Left lobe of liver (tissue), 2 donors: ENCODE data around the gene KRTAP10-5. TPM values are rescaled to one million over a fixed set of nuclear protein-coding genes. Genes with fewer than 3 reads are reported as not detected.
"Not testable (repeated sequence)": the region's sequence is repeated elsewhere in the genome, so short reads cannot be mapped to it uniquely, and the experiment has no call there.

Source experiments
- ATAC-seq: fragments of 200-7000 bp; cut with Tn5 transposase; one replicate; pipeline ENCODE4 v1.9.1; 2020; ENCODE audit warnings: mild to moderate bottlenecking, moderate library complexity
- DNase-seq: peaks from one replicate; pipeline ENCODE4 v3.0.0-alpha.2; 2020; ENCODE audit warnings: low spot score
- total RNA-seq: library from RNA; stranded (reverse); gene quantifications from one replicate; pipeline ENCODE4 v1.2.1, GENCODE V29; 2021
- donor health status: DM: no; HTN: no; CAD: no; lungs with moderate emphysema.
- donor health status: DM: no; HTN: yes; CAD: no.

Gene KRTAP10-5
- total RNA-seq, 1 donor from 2014 or later, result not detected

GRCh38 chr21:44552136-44552535 is 28.3 kb downstream of the KRTAP10-5 start:
- ATAC-seq (no peak), DNase-seq (peak; percentile 31)

GRCh38 chr21:44551340-44551961 is 29.0 kb downstream of the KRTAP10-5 start, which contains the start of gene KRTAP10-2:
KRTAP10-2 (minus strand) TSS chr21:44551505; CDS start chr21:44551458, 47 bp downstream.
- no peak for ATAC-seq
- peak; percentile 33 for DNase-seq

- DNase-seq, result peak; percentile 33
Observed at GRCh38 chr21:44550807-44551206, 29.6 kb downstream of the KRTAP10-5 start.

DNA sequence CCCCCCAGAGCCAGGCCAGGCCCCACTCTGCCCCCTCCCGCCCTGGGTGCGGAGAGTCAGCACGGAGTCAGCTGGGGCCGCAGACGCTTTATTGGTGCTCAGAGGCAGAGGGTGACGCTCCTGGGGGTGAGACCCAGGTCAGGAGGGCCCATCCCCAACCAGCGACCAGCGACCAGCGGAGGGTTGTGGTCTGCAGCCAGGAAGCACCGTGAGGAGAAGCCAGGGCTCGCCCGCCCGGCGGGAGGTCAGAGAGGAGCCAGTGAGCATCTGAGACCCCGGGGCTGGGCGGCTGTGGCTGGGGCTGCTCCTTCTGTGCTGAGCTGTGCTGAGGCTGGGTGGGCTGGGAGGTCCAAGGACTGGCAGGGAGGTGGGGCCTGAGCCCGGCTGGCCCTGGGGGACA is 30.1 kb downstream of the KRTAP10-5 start:
- not testable (repeated sequence) for ATAC-seq
- peak; percentile 44 for DNase-seq

More at GRCh38 chr21:44550807-44551206, 29.6 kb downstream of the KRTAP10-5 start:
- no peak for ATAC-seq

GRCh38 chr21:44549525-44550211 is 30.7 kb downstream of the KRTAP10-5 start:
- no peak for ATAC-seq

GRCh38 chr21:44548922-44549321 is 31.5 kb downstream of the KRTAP10-5 start:
- no peak for DNase-seq

More at GRCh38 chr21:44549525-44550211, 30.7 kb downstream of the KRTAP10-5 start:
- peak; percentile 31 for DNase-seq

DNA sequence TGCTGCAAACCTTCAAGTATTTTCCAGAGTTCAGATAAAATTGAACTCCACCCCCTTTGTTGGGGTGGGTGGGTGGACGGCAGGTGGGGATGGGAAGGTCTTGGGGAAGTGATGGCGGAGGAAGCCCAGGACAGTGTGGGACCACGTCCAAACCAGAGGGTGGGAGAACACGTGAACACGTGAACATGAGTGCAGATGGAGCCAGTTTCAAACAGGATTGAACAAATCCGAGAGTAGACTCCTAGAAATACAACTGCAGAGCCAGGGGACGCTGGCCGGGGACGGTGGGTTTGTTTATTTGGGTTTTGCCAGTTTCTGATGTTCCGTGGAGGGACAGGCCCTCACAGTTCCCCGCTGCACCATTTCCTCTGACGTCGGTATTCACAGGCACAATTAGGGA is 32.0 kb downstream of the KRTAP10-5 start:
- ATAC-seq, result no peak
- DNase-seq, result no peak

More at GRCh38 chr21:44548922-44549321, 31.5 kb downstream of the KRTAP10-5 start:
- no peak for ATAC-seq

- DNase-seq (no peak), ATAC-seq (no peak)
Observed at GRCh38 chr21:44547656-44548331, 32.6 kb downstream of the KRTAP10-5 start.

- ATAC-seq (no peak), DNase-seq (no peak)
Observed at GRCh38 chr21:44544566-44544965, 35.8 kb downstream of the KRTAP10-5 start.

GRCh38 chr21:44542716-44543115 is 37.7 kb downstream of the KRTAP10-5 start:
- no peak for ATAC-seq
- DNase-seq, result no peak

DNA sequence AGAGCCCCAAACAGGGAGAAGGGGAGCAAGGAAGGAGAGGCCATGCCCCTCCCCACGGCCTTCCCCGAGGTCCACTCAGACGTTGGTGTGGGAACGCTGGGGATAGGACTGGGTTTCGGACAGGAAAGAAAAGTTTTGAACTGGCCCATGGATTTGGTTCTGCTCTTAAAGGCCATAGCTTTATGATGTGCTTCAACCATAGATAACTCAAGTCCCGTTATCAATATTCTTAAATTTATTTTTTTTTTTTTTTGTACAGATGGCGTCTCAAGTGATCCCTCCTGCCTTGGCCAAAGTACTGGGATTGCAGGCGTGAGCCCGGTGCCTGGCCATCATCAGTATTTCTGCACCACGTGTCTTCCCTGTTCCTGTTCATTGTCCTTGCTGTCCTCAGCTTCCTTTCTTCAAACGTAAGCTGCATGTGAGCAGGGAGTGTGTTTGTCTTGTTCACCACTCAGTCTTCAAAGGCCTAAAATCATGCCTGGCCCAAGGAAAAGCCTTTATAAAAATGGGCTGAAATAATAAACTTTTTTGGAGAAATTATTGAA is 39.6 kb downstream of the KRTAP10-5 start:
- no peak for ATAC-seq
- DNase-seq, result no peak

DNA sequence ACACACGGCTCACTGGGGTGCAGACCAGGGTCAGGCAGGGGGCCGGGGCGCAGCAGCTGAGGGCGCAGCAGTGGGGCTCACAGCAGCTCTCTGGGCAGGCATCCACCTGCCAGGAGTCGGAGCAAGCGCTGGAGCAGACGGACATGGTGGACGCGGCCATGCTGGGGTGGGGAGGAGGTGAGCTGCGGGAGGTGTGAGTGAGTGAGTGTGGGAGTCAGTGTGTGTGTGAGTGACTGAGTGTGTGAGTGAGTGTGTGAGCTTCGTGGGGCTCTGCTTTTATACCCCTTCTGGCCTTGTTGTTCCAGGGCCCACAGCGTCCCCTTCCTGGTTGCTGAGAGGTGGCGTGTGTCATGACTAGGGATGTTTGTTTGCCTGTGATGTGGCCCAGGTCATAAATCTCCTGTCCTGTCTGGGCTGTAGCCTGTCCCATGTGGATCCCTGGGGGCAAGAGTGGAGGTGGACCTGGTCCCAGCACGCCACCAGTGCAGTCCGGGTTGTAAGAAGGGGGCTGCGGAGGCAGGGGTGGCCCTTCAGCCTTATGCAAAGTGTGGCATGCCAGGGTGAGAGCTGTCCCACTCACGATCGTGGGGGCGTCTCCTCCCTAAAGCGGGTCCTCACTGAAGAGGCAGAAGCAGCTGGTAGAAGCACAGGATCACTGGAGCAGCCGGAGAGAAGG is 40.3 kb downstream of the KRTAP10-5 start, which contains the start of gene KRTAP10-1:
TSS of gene KRTAP10-1 (minus strand) at position 205 of the 676 bp plus-strand sequence. CDS start at position 160, 45 bp downstream.
- ATAC-seq (no peak), DNase-seq (no peak)

GRCh38 chr21:44539046-44539445 is 41.4 kb downstream of the KRTAP10-5 start:
- ATAC-seq, result no peak
- no peak for DNase-seq

DNA sequence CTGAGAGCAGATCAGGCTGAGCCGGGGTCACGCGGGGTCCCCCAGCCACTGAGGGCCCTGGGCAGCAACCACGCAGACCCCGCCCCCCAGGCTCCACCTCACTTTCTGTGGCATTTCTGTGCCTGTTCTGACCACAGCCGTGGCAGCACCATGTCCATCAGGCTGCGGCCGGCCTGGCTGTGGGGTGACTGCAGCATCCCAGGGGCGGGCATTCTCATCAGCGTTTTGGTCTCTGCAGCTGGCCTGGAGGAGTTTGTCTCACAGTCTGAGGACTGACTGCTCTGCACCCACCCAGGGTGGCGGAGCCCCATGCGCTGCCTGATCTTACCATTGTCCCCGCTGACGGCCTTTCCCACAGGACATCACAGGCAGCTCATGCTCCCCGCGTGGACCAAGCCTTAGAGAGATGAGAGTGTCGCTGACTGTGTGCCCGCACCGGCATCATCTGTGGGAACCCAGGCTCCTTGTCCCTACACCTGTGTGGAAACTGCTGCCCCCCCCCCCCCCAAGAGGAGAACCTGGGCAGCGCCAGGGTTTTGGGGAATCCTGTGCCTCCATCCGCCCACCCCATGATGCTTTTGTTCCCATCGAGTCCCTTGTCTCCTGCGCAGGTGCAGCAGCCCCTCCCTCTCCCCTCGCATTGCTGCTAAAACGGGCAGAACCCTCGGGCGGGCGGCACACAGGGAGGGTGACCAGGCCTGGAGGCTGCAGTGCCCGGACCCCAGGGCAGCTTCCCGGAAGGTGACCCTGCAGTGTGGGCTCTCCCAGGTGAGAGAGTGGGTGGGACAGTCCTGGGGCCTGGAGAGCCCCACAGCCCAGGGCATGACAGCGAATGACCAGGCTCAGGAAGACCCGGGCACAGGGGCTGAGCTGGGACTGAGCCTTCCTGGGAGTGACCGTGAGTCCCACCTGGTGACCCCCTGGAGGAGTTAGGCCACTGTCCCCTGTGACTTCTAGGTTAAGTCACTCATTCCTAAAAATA is 42.2 kb downstream of the KRTAP10-5 start:
- DNase-seq (no peak), ATAC-seq (no peak)

DNA sequence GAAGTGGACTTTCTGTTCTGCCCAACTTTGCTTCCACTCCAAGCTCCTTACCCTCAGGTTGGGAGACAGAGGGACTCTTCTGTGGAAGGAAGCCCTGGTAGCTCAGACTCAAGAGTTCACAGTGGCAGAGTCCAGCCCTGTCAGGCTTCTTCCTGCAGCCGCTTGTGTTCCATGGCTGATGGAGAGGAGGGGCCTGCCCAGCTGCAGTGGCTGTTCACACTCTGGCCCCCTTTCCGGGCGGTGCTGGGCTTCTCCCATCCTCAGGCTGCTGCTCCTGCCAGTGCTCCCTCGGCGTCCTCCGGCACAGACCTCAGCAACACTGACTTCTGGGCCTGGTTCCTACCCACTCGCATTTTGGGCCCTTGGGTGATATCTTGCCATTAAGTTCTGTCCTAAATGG is 44.4 kb downstream of the KRTAP10-5 start:
- ATAC-seq, result no peak
- no peak for DNase-seq

DNA sequence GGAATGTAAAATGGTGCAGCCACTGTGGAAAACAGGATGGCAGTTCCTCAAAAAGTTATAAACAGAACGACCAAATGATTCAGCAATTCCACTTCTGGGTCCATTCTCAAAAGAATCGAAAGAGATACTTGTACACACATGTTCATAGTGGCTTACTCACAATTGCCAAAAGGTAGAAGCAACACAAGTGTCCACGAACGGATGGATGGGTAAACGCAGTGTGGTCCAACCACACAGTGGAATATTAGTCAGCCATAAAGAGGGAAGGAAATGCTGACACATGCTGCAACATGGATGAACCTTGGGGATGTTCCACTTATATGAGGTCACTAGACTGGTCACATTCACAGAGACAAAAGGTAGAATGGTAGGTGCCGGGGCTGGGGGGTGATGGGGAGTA is 45.7 kb downstream of the KRTAP10-5 start:
- ATAC-seq (no peak), DNase-seq (no peak)

GRCh38 chr21:44533891-44534627 is 46.3 kb downstream of the KRTAP10-5 start:
- DNase-seq, result no peak
- no peak for ATAC-seq

GRCh38 chr21:44533121-44533890 is 47.1 kb downstream of the KRTAP10-5 start:
- no peak for ATAC-seq

More at GRCh38 chr21:44533121-44533890, 47.1 kb downstream of the KRTAP10-5 start:
- peak; percentile 40 for DNase-seq
